Measurements from ENCODE around the gene BAZ1B.
A peak's percentile ranks its signal among the peaks of the same experiment; 100 is the strongest.

The BAZ1B gene

GRCh38 chr7:73549176-73549575 is 27.1 kb upstream of the BAZ1B start (continued):
- TF ChIP-seq, protein P1, sequence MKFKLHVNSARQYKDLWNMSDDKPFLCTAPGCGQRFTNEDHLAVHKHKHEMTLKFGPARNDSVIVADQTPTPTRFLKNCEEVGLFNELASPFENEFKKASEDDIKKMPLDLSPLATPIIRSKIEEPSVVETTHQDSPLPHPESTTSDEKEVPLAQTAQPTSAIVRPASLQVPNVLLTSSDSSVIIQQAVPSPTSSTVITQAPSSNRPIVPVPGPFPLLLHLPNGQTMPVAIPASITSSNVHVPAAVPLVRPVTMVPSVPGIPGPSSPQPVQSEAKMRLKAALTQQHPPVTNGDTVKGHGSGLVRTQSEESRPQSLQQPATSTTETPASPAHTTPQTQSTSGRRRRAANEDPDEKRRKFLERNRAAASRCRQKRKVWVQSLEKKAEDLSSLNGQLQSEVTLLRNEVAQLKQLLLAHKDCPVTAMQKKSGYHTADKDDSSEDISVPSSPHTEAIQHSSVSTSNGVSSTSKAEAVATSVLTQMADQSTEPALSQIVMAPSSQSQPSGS (tag by site-specific recombination; IDR thresholded peaks at IDR 0.05; ENCODE audit: low read depth) = no peak
- TF ChIP-seq, protein P2, sequence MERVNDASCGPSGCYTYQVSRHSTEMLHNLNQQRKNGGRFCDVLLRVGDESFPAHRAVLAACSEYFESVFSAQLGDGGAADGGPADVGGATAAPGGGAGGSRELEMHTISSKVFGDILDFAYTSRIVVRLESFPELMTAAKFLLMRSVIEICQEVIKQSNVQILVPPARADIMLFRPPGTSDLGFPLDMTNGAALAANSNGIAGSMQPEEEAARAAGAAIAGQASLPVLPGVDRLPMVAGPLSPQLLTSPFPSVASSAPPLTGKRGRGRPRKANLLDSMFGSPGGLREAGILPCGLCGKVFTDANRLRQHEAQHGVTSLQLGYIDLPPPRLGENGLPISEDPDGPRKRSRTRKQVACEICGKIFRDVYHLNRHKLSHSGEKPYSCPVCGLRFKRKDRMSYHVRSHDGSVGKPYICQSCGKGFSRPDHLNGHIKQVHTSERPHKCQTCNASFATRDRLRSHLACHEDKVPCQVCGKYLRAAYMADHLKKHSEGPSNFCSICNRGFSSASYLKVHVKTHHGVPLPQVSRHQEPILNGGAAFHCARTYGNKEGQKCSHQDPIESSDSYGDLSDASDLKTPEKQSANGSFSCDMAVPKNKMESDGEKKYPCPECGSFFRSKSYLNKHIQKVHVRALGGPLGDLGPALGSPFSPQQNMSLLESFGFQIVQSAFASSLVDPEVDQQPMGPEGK (tag by site-specific recombination; IDR thresholded peaks at IDR 0.05) = no peak
- TF ChIP-seq ZNF274 (IDR thresholded peaks at IDR 0.05; ENCODE audit: low read length) = no peak
- TF ChIP-seq ZNF274 (tag by site-specific recombination; IDR thresholded peaks at IDR 0.05; ENCODE audit: borderline replicate concordance) = no peak
- TF ChIP-seq ZNF701 (tag by site-specific recombination; IDR thresholded peaks at IDR 0.05) = no peak
- no peak for TF ChIP-seq KLF1 (tag by site-specific recombination; IDR thresholded peaks at IDR 0.05)

GRCh38 chr7:73547841-73548240 is 25.7 kb upstream of the BAZ1B start:
- TF ChIP-seq SCRT2 (tag by site-specific recombination; IDR thresholded peaks at IDR 0.05) (0 out of 2 replicates have a peak, but pooled peaks have one; percentile 24), ZNF76 (tag by site-specific recombination; IDR thresholded peaks at IDR 0.05; ENCODE audit: borderline replicate concordance, low read depth) (no peak)
- no peaks in the 10 kb centered on the region for H3K9me3 ChIP-seq (ENCODE audit: control insufficient read depth, insufficient read depth, low read depth, low read length)
- no peak overlapping the region for H3K27ac ChIP-seq (ENCODE audit: extremely low read depth, low read depth, low read length)
- CTCF ChIA-PET = interaction anchor here (2.0 kb wide), 1 partner anchor 59 kb away, joined by 6 read pairs; no protein-coding TSS in a partner anchor
- H3K36me3 ChIP-seq (ENCODE audit: control insufficient read depth in 2 of 2, insufficient read depth in 1 of 2, low read length in 2 of 2) = peaks cover 22 to 32% of the 10 kb centered on the region in 2 experiments; a peak in 2 of 3 replicates
- H3K4me1 ChIP-seq (ENCODE audit: control insufficient read depth, insufficient read depth, low read length) = no peaks in the 10 kb centered on the region
- no peak overlapping the region for H3K4me3 ChIP-seq (ENCODE audit: low read depth, low read length)
- POLR2A ChIA-PET = interaction anchor here (1.3 kb wide), 1 partner anchor 25 kb away, joined by 8 read pairs; the partner anchor contains the start of gene BAZ1B

DNA sequence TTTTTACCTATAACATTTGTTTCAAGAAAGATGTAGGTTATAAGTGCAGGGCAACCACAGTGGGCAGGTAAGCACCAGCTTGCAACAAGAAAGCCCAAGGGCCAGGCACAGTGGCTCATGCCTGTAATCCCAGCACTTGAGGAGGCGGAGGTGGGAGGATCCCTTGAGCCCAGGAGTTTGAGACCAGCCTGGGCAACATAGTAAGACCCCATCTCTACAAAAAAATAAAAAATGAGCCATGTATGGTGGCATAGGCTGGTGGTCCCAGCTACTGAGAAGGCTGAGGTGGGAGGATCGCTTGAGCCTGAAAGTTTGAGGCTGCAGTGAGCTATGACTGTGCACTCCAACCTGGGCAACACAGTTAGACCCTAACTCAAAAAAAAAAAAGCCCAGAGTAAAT is 22.6 kb upstream of the BAZ1B start:
- no peaks in the 10 kb centered on the region for H3K9me3 ChIP-seq (ENCODE audit: control insufficient read depth, insufficient read depth, low read depth, low read length)
- H3K36me3 ChIP-seq (ENCODE audit: control insufficient read depth in 2 of 2, insufficient read depth in 1 of 2, low read length in 2 of 2) = peaks cover 11 to 37% of the 10 kb centered on the region in 2 experiments
- no peaks in the 10 kb centered on the region for H3K4me1 ChIP-seq (ENCODE audit: control insufficient read depth, insufficient read depth, low read length)
- TF ChIP-seq ZNF121 (tag by site-specific recombination; IDR thresholded peaks at IDR 0.05) = peak; percentile 98
- TF ChIP-seq ZSCAN16 (tag by site-specific recombination; IDR thresholded peaks at IDR 0.05) = no peak
- ChIA-PET POLR2A (no interaction called here), CTCF (interaction anchor here (0.6 to 0.7 kb wide), 3 partner anchors 22 to 477 kb away, joined by 3 to 4 read pairs (median 3); no protein-coding TSS in a partner anchor)
- no peak overlapping the region for H3K27ac ChIP-seq (ENCODE audit: extremely low read depth, low read depth, low read length)
- no peak overlapping the region for H3K4me3 ChIP-seq (ENCODE audit: low read depth, low read length)

GRCh38 chr7:73541722-73542121 is 19.6 kb upstream of the BAZ1B start:
- Histone ChIP-seq H3K4me1 (ENCODE audit: control insufficient read depth, insufficient read depth, low read length) (no peaks in the 10 kb centered on the region), H3K27ac (ENCODE audit: extremely low read depth, low read depth, low read length) (no peak overlapping the region), H3K9me3 (ENCODE audit: control insufficient read depth, insufficient read depth, low read depth, low read length) (no peaks in the 10 kb centered on the region), H3K4me3 (ENCODE audit: low read depth, low read length) (no peak overlapping the region), H3K36me3 (ENCODE audit: control insufficient read depth in 2 of 2, insufficient read depth in 1 of 2, low read length in 2 of 2) (peaks cover 15 to 51% of the 10 kb centered on the region in 2 experiments)
- ChIA-PET CTCF (interaction anchor here (0.6 kb wide), 1 partner anchor 156 kb away, joined by 3 read pairs; no protein-coding TSS in a partner anchor), POLR2A (interaction anchor here (1.2 kb wide), 1 partner anchor 19 kb away, joined by 3 read pairs; the partner anchor contains the start of gene BAZ1B)
- TF ChIP-seq, protein P3, sequence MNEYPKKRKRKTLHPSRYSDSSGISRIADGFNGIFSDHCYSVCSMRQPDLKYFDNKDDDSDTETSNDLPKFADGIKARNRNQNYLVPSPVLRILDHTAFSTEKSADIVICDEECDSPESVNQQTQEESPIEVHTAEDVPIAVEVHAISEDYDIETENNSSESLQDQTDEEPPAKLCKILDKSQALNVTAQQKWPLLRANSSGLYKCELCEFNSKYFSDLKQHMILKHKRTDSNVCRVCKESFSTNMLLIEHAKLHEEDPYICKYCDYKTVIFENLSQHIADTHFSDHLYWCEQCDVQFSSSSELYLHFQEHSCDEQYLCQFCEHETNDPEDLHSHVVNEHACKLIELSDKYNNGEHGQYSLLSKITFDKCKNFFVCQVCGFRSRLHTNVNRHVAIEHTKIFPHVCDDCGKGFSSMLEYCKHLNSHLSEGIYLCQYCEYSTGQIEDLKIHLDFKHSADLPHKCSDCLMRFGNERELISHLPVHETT (tag by site-specific recombination; IDR thresholded peaks at IDR 0.05) = no peak
- TF ChIP-seq MZF1 (tag by site-specific recombination; IDR thresholded peaks at IDR 0.05; ENCODE audit: borderline replicate concordance) (no peak), ZSCAN16 (tag by site-specific recombination; IDR thresholded peaks at IDR 0.05) (no peak), KLF10 (tag by site-specific recombination; IDR thresholded peaks at IDR 0.05) (no peak), SP2 (tag by site-specific recombination; IDR thresholded peaks at IDR 0.05) (no peak), ZBTB21 (tag by site-specific recombination; IDR thresholded peaks at IDR 0.05) (no peak), ZNF701 (tag by site-specific recombination; IDR thresholded peaks at IDR 0.05) (no peak), ZNF596 (tag by site-specific recombination; IDR thresholded peaks at IDR 0.05) (no peak)
- TF ChIP-seq, protein P1 (tag by site-specific recombination; IDR thresholded peaks at IDR 0.05; ENCODE audit: low read depth) = no peak
- TF ChIP-seq, protein P4, sequence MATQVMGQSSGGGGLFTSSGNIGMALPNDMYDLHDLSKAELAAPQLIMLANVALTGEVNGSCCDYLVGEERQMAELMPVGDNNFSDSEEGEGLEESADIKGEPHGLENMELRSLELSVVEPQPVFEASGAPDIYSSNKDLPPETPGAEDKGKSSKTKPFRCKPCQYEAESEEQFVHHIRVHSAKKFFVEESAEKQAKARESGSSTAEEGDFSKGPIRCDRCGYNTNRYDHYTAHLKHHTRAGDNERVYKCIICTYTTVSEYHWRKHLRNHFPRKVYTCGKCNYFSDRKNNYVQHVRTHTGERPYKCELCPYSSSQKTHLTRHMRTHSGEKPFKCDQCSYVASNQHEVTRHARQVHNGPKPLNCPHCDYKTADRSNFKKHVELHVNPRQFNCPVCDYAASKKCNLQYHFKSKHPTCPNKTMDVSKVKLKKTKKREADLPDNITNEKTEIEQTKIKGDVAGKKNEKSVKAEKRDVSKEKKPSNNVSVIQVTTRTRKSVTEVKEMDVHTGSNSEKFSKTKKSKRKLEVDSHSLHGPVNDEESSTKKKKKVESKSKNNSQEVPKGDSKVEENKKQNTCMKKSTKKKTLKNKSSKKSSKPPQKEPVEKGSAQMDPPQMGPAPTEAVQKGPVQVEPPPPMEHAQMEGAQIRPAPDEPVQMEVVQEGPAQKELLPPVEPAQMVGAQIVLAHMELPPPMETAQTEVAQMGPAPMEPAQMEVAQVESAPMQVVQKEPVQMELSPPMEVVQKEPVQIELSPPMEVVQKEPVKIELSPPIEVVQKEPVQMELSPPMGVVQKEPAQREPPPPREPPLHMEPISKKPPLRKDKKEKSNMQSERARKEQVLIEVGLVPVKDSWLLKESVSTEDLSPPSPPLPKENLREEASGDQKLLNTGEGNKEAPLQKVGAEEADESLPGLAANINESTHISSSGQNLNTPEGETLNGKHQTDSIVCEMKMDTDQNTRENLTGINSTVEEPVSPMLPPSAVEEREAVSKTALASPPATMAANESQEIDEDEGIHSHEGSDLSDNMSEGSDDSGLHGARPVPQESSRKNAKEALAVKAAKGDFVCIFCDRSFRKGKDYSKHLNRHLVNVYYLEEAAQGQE (tag by site-specific recombination; IDR thresholded peaks at IDR 0.05) = no peak

Data from HEK293 (cell line).